Skeletal muscle tissue (tissue), 4 donors: ENCODE data around the gene MRPL45. TPM values are rescaled to one million over a fixed set of nuclear protein-coding genes. Genes with fewer than 3 reads are reported as not detected.

Experiments
- H3K27ac ChIP-seq: one replicate; pipeline ENCODE4 v1.7.0; 2013; ENCODE audit warnings: mild to moderate bottlenecking, low read depth, low read length, inconsistent platforms
- H3K27me3 ChIP-seq, 3 donors: one replicate each; pipeline ENCODE4 v1.7.0; 2013; ENCODE audit warnings: low read length in 3 of 3; ENCODE audit not compliant: control insufficient read depth in 3 of 3, insufficient read depth in 3 of 3
- H3K36me3 ChIP-seq, 3 donors: one replicate each; pipeline ENCODE4 v1.7.0; 2013; ENCODE audit warnings: low read length in 3 of 3; ENCODE audit not compliant: control insufficient read depth in 3 of 3, insufficient read depth in 3 of 3
- H3K4me1 ChIP-seq, 3 donors: one replicate each; pipeline ENCODE4 v1.7.0; 2013; ENCODE audit warnings: low read length in 3 of 3, mild to moderate bottlenecking in 3 of 3; ENCODE audit not compliant: control insufficient read depth in 3 of 3, insufficient read depth in 3 of 3
- H3K4me3 ChIP-seq, 3 donors: one replicate each; pipeline ENCODE4 v1.7.0; 2013; ENCODE audit warnings: low read length in 3 of 3
- H3K9ac ChIP-seq, 3 donors: one replicate each; pipeline ENCODE4 v1.7.0; 2013; ENCODE audit warnings: low read length in 3 of 3, mild to moderate bottlenecking in 3 of 3, moderate library complexity in 2 of 3, low read depth in 1 of 3
- H3K9me3 ChIP-seq, 3 donors: one replicate each; pipeline ENCODE4 v1.7.0; 2013; ENCODE audit warnings: low read length in 3 of 3; ENCODE audit not compliant: control insufficient read depth in 3 of 3
- total RNA-seq: library from RNA; depleted of rRNA; stranded (reverse); fragments of >200 nt; gene quantifications from one replicate; pipeline ENCODE4 v1.2.3, GENCODE V29; 2014
- donor health status: Osteomylitis.

The MRPL45 gene
- total RNA-seq, 1 donor from 2014 or later, result 45.4 TPM

GRCh38 chr17:38324141-38324697, 27.3 kb downstream of the MRPL45 start:
- Histone ChIP-seq H3K9me3 (no peaks in the 10 kb centered on the region), H3K36me3 (peaks cover 16 to 21% (median 18%) of the 10 kb centered on the region in 3 donors), H3K4me1 (peaks cover 0 to 2% (median 0%) of the 10 kb centered on the region in 3 donors), H3K4me3 (no peak overlapping the region), H3K27me3 (no peaks in the 10 kb centered on the region), H3K27ac (no peak overlapping the region), H3K9ac (no peak overlapping the region)

DNA sequence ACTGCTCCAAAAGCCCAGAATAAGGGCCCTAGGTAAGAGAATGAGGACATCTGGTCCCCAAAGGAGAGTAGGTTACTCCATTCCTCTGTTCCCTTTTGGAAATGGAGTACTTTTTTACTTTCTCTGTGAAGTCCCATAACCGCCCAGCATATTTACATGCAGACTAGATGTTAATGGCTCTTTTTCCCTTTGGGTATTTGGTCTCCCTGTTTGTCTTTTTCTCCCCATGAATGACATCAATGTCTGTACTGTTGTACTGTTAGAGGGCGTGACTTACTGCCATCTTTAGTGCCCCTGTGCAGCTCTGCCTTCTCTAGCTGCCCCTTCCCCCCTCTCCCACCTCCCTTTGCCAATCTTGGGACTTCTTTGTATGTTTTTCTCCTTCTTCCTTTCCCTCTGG, 27.8 kb downstream of the MRPL45 start:
- Histone ChIP-seq H3K27me3 (no peaks in the 10 kb centered on the region), H3K4me3 (no peak overlapping the region), H3K4me1 (peaks cover 0 to 2% (median 0%) of the 10 kb centered on the region in 3 donors), H3K9me3 (no peaks in the 10 kb centered on the region), H3K27ac (no peak overlapping the region), H3K9ac (no peak overlapping the region), H3K36me3 (peaks cover 13 to 17% (median 16%) of the 10 kb centered on the region in 3 donors)

DNA sequence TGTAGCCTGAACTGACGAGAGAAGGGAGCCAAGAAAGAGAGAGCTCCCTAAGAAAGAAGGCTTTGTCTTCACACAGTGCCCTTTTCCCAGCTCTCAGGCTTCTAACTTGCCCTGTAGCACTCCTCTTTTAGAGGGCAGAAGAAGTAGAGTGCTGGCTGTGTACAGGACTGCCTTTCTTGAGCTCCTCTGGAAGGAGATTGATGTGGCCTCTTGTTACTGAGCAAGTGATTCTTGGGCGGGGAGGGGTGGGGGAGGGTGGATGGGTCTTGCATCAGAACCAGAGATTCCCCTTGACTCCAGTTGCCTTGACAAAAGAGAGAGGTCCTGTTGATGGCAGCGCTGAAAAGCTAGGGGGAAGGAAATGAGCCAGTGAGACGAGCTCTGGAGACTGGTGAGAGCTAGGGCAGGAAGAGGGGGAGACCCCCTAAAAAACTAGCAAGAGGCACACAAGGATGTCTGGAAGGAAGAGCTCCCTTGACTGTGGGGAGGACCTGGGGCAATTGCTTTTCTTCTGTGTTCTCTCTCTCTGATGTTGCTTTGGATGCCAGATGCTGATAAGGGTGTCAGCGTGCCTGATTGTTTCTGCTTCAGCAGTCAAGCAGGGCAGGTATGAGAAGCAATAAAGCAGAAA, 28.4 kb downstream of the MRPL45 start:
- H3K27me3 ChIP-seq, result no peaks in the 10 kb centered on the region
- H3K27ac ChIP-seq, result no peak overlapping the region
- peaks cover 0 to 2% (median 0%) of the 10 kb centered on the region in 3 donors for H3K4me1 ChIP-seq
- H3K36me3 ChIP-seq, result peaks cover 11 to 17% (median 15%) of the 10 kb centered on the region in 3 donors
- H3K9ac ChIP-seq, result no peak overlapping the region
- no peaks in the 10 kb centered on the region for H3K9me3 ChIP-seq
- no peak overlapping the region for H3K4me3 ChIP-seq

DNA sequence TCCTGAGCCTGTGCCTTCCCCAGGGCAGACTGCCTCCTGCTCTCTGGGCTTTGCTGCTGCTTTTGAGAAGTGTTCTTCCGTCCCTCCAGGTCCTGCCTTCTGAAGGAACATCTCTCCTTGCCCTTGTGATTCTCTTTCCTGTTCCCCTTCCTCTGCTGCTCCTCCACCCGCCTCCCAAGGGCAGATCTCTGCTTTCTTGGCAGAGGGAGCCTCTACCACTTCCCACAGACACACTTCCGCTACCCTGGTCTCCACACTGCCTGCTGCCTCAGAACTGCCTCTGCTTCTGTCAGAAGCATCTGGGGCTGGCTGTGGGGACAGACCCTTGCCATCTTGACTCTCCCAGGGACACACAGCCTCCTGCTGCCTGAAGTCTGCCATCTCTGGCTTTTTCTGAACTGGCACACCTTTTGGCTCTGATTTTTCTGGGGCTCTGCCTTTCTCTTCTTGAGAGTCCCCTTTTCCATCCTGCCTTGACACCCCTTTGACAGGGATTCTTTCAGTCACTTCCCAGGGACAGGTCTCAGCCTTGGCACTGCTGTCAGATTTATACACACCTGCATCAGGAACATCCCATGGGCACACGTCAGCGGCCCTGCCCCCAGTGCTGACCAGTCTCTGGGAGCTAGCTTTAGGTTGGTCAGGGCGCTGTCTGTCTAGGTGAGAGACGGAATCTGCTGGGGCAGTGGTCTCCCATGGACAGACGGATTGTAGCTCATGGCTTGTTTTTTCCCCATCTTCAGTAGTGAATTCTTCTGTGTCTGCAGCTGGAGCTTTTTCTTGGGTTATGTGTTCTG, 30.2 kb downstream of the MRPL45 start:
- Histone ChIP-seq H3K27me3 (peaks cover 0 to 4% (median 0%) of the 10 kb centered on the region in 3 donors), H3K36me3 (peaks cover 0 to 7% (median 6%) of the 10 kb centered on the region in 3 donors), H3K9me3 (no peaks in the 10 kb centered on the region), H3K4me3 (no peak overlapping the region), H3K9ac (peak overlapping the region in 1 of 3 donors; percentile 1), H3K4me1 (peaks cover 0 to 2% (median 0%) of the 10 kb centered on the region in 3 donors), H3K27ac (no peak overlapping the region)

DNA sequence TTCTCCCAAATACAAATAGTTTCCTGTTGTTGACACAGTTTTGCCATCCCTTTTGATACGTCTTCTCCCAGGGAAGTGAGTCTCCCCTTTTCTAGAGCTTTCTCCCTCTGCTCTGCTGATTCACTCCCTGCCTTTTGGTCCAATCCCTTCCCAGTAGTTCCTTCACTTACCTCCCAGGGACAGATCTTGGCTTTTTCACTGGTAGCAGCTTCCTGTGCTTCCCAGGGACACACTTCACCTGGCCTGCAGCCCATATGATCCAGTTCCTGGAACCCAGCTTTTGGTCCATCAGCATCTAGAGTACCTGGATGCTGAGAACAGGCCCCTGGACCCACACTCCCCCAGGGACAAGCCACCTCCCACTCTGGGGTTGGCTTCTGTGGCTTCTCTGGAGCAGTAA, 31.0 kb downstream of the MRPL45 start:
- Histone ChIP-seq H3K9ac (no peak overlapping the region), H3K4me1 (peaks cover 0 to 2% (median 0%) of the 10 kb centered on the region in 3 donors), H3K4me3 (no peak overlapping the region), H3K27ac (no peak overlapping the region), H3K27me3 (peaks cover 0 to 5% (median 0%) of the 10 kb centered on the region in 3 donors), H3K36me3 (peaks cover 0 to 7% (median 3%) of the 10 kb centered on the region in 3 donors), H3K9me3 (no peaks in the 10 kb centered on the region)

DNA sequence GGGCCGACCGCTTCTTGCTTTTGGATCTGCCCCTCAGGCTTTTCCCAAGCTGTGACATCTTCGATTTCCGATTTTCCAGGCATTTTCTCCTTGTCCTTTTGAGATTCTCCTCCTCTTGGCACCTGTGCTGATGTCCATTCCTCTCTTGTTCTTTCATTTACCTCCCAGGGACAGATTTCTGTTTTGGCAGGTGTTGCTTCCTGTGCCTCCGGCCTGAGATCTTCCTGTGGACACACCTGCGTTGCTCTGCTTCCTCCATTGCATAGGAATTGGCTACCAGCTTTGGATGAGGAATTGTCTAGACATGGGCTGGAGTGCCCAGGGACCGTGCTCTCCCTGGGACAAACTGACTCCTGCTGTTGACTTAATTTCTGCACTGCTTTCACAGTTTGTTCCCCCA, 31.7 kb downstream of the MRPL45 start:
- Histone ChIP-seq H3K9ac (no peak overlapping the region), H3K9me3 (no peaks in the 10 kb centered on the region), H3K4me1 (peaks cover 0 to 2% (median 0%) of the 10 kb centered on the region in 3 donors), H3K4me3 (no peak overlapping the region), H3K27ac (no peak overlapping the region), H3K27me3 (peaks cover under 1 to 9% (median 2%) of the 10 kb centered on the region in 3 donors), H3K36me3 (peaks cover 0 to 3% (median 0%) of the 10 kb centered on the region in 3 donors)

- no peak overlapping the region for H3K4me3 ChIP-seq
- peaks cover 0 to 2% (median 0%) of the 10 kb centered on the region in 3 donors for H3K4me1 ChIP-seq
- no peak overlapping the region for H3K27ac ChIP-seq
- no peaks in the 10 kb centered on the region for H3K9me3 ChIP-seq
- H3K9ac ChIP-seq, result no peak overlapping the region
- no peaks in the 10 kb centered on the region for H3K36me3 ChIP-seq
- H3K27me3 ChIP-seq, result peaks cover 3 to 16% (median 8%) of the 10 kb centered on the region in 3 donors
Measured at GRCh38 chr17:38329284-38329683, 32.3 kb downstream of the MRPL45 start.

DNA sequence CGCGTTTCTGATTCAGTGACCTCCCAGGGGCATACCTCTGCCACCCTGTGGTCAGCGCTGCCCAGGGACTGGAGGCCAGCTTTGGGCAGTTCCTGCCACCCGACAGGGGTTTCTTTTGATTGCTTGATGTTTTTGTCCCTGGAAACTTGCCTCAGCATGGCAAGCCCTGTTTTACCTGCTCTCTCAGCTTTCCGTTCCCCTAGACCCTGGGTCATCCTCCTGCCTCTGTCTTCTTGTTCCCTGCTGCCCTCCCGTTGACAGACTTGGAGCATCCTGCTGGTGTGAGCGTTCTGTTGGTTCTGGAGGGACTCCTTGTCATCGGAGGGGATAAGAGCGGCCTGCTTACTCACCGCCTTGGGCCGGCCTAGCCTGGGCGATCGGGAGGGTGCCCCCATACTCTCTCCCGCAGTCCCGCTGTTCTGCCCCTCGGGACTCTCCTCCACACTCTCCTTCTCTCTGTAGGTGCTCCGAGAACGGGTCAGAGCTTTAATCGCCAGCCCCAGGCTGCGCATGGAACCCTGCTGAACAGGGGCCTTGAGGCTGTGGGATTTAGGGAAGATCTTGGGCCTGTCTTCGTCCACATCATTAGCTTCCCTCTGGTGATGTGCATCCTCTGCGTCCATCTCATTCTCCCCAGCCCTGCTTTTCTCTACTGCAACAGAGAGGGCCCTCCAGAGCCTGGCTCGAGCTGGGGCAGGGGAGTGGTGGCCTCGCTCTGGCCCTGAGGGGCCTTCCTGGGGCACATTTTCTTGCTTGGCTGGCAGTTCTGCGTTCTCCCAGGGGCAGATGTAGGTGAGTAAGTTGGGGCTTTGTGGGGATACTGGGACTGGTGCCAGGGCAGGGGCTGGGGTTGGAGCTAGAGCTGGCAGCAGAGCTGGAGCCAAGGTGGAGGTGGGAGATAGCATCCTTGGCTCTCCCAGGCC, 33.1 kb downstream of the MRPL45 start:
- no peaks in the 10 kb centered on the region for H3K9me3 ChIP-seq
- H3K27ac ChIP-seq, result no peak overlapping the region
- no peak overlapping the region for H3K4me3 ChIP-seq
- peaks cover 0 to 2% (median 0%) of the 10 kb centered on the region in 3 donors for H3K4me1 ChIP-seq
- H3K9ac ChIP-seq, result no peak overlapping the region
- H3K27me3 ChIP-seq, result peaks cover 3 to 16% (median 12%) of the 10 kb centered on the region in 3 donors
- no peaks in the 10 kb centered on the region for H3K36me3 ChIP-seq

- H3K36me3 ChIP-seq, result no peaks in the 10 kb centered on the region
- no peak overlapping the region for H3K4me3 ChIP-seq
- H3K9me3 ChIP-seq, result no peaks in the 10 kb centered on the region
- H3K9ac ChIP-seq, result no peak overlapping the region
- H3K4me1 ChIP-seq, result peaks cover 0 to 2% (median 0%) of the 10 kb centered on the region in 3 donors
- no peak overlapping the region for H3K27ac ChIP-seq
- H3K27me3 ChIP-seq, result peaks cover 3 to 16% (median 12%) of the 10 kb centered on the region in 3 donors
Measured at GRCh38 chr17:38330941-38331411, 34.0 kb downstream of the MRPL45 start.
